Measurements from ENCODE around the gene DNM3.

Gene DNM3

GRCh38 chr1:172136925-172137324 is 295.6 kb downstream of the DNM3 start:
- no peaks in the 10 kb centered on the region for H3K9me2 ChIP-seq (ENCODE audit: low read depth, low read length)
- no peak overlapping the region for H3K4me3 ChIP-seq (ENCODE audit: low read depth, low read length, poor library complexity, severe bottlenecking)
- H3K36me3 ChIP-seq (ENCODE audit: insufficient read depth, low read length) = no peaks in the 10 kb centered on the region
- no peak overlapping the region for H3K4me2 ChIP-seq (ENCODE audit: low read length)
- no peaks in the 10 kb centered on the region for H3K27me3 ChIP-seq (ENCODE audit: insufficient read depth, low read length)
- no peaks in the 10 kb centered on the region for H3K4me1 ChIP-seq (ENCODE audit: insufficient read depth, low read length, severe bottlenecking)
- no peak overlapping the region for H3K27ac ChIP-seq (ENCODE audit: low read depth, low read length, poor library complexity, severe bottlenecking)
- H2AFZ ChIP-seq (ENCODE audit: low read length) = no peak overlapping the region
- no peaks in the 10 kb centered on the region for H3K9me3 ChIP-seq (ENCODE audit: low read length)
- H3K79me2 ChIP-seq (ENCODE audit: insufficient read depth, low read length) = no peaks in the 10 kb centered on the region
- TF ChIP-seq EZH2 (IDR thresholded peaks at IDR 0.05; ENCODE audit: borderline replicate concordance, low read length) (no peak), CTCF (IDR thresholded peaks at IDR 0.05; ENCODE audit: low read length) (no peak)
- no peaks in the 10 kb centered on the region for H3F3A ChIP-seq (ENCODE audit: insufficient read depth, low read length)
- H3K9ac ChIP-seq (ENCODE audit: low read length) = no peak overlapping the region
- H4K20me1 ChIP-seq (ENCODE audit: insufficient read depth, low read length) = no peaks in the 10 kb centered on the region

DNA sequence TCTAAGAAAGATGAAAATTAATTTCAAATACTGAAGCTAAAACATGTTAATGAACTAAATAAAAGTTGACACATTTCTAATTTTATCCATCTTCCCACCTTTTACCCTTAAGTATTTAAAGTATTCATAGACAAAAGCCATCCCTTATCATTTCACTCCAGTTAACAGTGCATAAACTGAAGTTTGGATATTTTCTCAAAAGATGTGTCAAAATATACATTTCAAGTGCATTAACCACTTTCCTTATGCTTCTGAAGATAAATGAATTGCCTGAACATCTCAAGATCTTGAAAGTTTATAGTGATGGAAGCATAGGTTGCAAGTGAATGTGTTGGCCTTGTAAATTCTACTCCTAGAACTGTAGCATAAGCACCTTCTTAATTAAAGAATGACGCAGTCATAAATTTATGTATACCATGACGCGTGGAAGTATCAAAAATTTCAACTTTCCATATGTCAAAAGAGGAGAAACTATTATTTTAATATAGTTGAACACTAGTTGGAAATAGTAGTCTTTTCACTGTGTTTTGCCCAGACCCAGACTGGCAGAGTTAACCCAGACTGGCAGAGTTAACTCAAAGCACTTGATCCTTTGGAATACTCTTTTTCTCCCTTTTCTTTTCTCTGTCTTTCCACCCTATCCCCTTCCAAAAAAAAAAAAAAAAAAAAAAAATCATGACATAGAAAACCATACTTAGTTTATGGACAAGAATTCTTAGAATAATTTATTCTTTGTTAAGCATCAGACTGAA is 296.6 kb downstream of the DNM3 start:
- Histone ChIP-seq H3K36me3 (ENCODE audit: insufficient read depth, low read length) (no peaks in the 10 kb centered on the region), H3K79me2 (ENCODE audit: insufficient read depth, low read length) (no peaks in the 10 kb centered on the region), H4K20me1 (ENCODE audit: insufficient read depth, low read length) (no peaks in the 10 kb centered on the region), H3K9me3 (ENCODE audit: low read length) (no peaks in the 10 kb centered on the region), H3K4me2 (ENCODE audit: low read length) (no peak overlapping the region), H3K27ac (ENCODE audit: low read depth, low read length, poor library complexity, severe bottlenecking) (no peak overlapping the region), H3K27me3 (ENCODE audit: insufficient read depth, low read length) (no peaks in the 10 kb centered on the region), H3K4me3 (ENCODE audit: low read depth, low read length, poor library complexity, severe bottlenecking) (no peak overlapping the region), H2AFZ (ENCODE audit: low read length) (no peak overlapping the region), H3F3A (ENCODE audit: insufficient read depth, low read length) (no peaks in the 10 kb centered on the region), H3K4me1 (ENCODE audit: insufficient read depth, low read length, severe bottlenecking) (no peaks in the 10 kb centered on the region), H3K9ac (ENCODE audit: low read length) (no peak overlapping the region), H3K9me2 (ENCODE audit: low read depth, low read length) (no peaks in the 10 kb centered on the region)
- no peak for TF ChIP-seq CTCF (IDR thresholded peaks at IDR 0.05; ENCODE audit: low read length)
- TF ChIP-seq EZH2 (IDR thresholded peaks at IDR 0.05; ENCODE audit: borderline replicate concordance, low read length) = no peak

DNA sequence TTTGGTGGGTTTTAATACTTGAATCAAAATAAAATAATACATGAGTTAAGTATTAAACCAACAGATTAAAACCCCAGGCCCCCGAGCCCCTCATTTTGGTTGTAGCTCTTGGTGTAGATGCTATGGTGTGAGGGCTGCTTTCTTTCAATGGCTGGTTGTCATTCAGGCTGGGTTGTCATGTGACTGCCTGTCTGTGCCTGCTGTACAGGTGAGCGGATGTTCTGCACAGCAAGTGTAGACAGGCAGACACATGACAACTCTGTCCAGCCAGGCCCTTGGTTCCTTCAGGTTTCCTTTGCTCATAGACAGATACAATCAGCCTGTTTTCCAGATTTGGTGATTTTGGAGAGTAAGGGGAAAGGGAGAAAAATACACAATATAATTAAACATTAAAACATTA is 297.3 kb downstream of the DNM3 start:
- no peaks in the 10 kb centered on the region for H3K79me2 ChIP-seq (ENCODE audit: insufficient read depth, low read length)

More for the DNA sequence above, 297.3 kb downstream of the DNM3 start:
- H3K4me3 ChIP-seq (ENCODE audit: low read depth, low read length, poor library complexity, severe bottlenecking) = no peak overlapping the region
- H3K4me1 ChIP-seq (ENCODE audit: insufficient read depth, low read length, severe bottlenecking) = no peaks in the 10 kb centered on the region
- no peak overlapping the region for H3K27ac ChIP-seq (ENCODE audit: low read depth, low read length, poor library complexity, severe bottlenecking)
- H3K9ac ChIP-seq (ENCODE audit: low read length) = no peak overlapping the region
- no peak overlapping the region for H2AFZ ChIP-seq (ENCODE audit: low read length)
- H3K27me3 ChIP-seq (ENCODE audit: insufficient read depth, low read length) = no peaks in the 10 kb centered on the region
- no peak overlapping the region for H3K4me2 ChIP-seq (ENCODE audit: low read length)
- no peaks in the 10 kb centered on the region for H3K9me3 ChIP-seq (ENCODE audit: low read length)
- H3K9me2 ChIP-seq (ENCODE audit: low read depth, low read length) = no peaks in the 10 kb centered on the region
- TF ChIP-seq EZH2 (IDR thresholded peaks at IDR 0.05; ENCODE audit: borderline replicate concordance, low read length) (no peak), CTCF (IDR thresholded peaks at IDR 0.05; ENCODE audit: low read length) (no peak)
- no peaks in the 10 kb centered on the region for H4K20me1 ChIP-seq (ENCODE audit: insufficient read depth, low read length)
- H3K36me3 ChIP-seq (ENCODE audit: insufficient read depth, low read length) = no peaks in the 10 kb centered on the region
- H3F3A ChIP-seq (ENCODE audit: insufficient read depth, low read length) = no peaks in the 10 kb centered on the region

All from OCI-LY1 (cell line).